NCI-H1694 treated with DMSO at 0.1 percent for 48 hours (cell line): ENCODE results near the gene PPP1R2.
"Not testable (repeated sequence)": the region's sequence is repeated elsewhere in the genome, so short reads cannot be mapped to it uniquely, and the experiment has no call there.

ENCODE experiments used
- DNase-seq: peaks from one replicate; lab custom pipeline; 2025; lab: John Stamatoyannopoulos, UW

Gene PPP1R2

DNA sequence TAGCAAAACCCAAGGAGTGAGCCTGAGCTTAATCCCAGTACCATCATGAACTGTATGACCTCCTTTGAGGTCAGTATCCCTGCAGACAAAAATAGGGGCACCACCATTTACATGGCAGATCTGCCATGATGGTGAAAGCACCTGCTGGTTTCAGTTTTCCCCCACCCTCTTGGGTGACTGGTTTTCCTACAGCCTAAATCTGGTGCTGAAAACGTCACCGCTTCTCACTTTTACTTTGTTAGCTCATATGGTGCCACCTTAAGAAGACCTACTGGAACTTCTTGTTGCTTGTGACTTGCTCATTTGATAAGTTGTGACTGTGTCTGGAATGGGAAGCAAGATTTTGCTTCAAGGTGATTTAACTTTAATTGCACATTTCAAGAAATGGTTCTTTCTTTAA is 5.1 kb downstream of the PPP1R2 start:
- DNase-seq = no peak

DNA sequence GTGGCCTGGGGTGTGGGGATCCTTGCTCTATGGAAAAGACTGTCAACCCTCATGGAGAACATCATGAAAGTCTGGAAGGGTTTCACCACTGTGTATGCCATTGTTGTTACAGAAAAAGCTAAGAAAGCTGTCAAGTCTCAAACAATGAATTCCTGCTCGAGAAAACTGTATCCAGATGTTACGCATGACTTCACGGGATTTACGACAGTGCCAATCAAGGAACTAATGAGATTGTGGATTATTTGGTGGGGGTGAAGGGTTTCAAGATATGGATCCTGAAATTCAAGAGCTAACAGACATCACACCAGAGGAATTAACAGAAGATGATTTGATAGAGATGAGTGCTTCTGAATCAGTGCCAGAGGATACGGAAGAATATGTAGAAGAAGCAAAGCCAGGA is 7.8 kb downstream of the PPP1R2 start:
- no peak for DNase-seq

DNA sequence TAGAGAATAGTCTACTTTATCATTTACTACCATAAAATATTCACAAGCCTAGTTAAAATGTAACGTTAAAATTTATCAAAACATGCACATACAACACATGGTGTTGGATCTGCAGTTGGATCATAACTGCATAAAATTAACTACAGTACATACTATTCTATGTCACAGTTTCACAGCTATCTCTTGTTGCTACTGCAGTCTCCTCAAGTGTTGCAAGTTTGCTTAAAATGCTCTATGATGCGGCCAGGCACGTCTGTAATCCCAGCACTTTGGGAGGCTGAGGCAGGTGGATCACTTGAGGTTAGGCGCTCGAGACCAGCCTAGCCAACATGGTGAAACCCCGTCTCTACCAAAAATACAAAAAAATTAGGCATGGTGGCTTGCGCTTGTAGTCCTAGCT is 10.3 kb downstream of the PPP1R2 start:
- no peak for DNase-seq

DNA sequence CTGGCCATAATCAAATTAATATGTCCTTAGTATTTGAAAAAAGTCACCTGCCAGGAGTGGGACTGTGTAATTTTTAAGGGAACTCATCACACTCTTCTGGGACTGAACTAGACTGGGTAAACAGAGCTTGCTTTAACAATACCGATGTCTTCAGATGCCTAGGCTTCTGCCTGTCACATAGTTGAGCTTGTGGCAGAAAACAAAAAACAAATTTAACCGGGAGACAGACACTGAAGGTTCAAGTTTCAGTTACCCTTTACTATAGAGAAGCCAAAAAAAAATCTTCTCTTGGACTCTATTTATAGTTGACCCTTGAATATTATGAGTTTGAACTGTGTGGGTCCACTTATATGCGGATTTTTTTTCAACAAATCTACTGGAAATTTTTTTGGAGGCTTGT is 10.8 kb downstream of the PPP1R2 start:
- no peak for DNase-seq

DNA sequence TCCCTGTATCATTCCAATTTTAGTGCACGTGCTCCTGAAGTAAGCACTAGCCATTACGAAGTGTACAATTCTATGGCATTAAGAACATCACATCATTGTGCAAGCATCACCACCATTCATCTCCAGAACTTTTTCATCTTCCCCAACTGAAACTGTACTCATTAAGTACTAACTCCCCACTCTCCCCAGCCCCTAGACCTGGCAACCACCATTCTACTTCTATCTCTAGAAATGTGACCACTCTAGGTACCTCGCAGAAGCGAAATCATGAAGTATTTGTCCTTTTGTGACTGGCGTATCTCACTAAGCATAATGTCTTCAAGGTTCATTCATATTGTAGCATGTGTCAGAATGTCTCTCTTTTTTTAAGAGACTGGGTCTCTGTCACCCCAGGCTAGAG is 11.4 kb downstream of the PPP1R2 start:
- DNase-seq = no peak

DNA sequence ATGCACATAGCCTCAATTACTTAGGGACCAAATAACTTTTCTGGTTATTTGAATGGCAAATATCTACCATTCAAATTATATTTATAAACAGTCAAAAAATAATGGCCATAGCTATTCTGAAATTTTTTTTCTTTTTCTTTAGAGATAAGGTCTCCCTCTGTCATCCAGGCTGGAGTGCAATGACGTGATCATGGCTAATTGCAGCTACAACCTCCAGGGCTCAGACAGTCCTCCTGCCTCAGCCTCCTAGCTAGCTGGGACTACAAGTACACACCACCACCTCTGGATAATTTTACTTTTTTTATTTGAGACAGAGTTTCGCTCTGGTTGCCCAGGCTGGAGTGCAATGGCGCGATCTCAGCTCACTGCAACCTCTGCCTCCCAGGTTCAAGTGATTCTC is 16.6 kb downstream of the PPP1R2 start:
- DNase-seq = no peak

DNA sequence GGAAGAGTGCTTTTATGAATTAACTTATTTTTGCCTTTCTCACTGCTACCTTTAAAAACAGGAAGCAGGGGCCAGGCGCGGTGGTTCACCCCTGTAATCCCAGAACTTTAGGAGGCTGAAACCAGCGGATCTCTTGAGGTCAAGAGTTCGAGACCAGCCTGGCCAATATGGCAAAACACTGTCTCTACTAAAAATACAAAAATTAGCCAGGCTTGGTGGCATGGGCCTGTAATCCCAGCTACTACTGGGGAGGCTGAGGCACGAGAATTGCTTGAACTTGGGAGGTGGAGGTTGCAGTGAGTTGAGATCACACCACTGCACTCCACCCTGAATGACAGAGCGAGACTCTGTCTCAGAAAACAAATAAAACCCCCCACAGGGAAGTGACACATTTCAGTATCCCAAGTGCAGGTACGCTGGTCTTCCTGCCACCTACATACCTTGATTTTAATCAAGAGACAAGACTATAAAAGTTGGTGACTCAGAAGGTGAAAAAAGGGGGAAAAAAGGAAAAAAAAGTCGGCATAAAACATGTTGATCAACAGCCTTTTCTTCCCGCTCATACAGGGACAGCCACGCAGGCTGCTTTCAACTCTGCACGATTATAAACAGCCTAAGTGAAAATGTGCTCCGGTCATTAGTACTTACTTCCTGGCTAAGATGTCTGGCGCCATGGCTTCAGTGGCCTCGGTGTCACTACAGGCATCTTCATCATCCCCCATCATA is 18.8 kb downstream of the PPP1R2 start:
- no peak for DNase-seq

DNA sequence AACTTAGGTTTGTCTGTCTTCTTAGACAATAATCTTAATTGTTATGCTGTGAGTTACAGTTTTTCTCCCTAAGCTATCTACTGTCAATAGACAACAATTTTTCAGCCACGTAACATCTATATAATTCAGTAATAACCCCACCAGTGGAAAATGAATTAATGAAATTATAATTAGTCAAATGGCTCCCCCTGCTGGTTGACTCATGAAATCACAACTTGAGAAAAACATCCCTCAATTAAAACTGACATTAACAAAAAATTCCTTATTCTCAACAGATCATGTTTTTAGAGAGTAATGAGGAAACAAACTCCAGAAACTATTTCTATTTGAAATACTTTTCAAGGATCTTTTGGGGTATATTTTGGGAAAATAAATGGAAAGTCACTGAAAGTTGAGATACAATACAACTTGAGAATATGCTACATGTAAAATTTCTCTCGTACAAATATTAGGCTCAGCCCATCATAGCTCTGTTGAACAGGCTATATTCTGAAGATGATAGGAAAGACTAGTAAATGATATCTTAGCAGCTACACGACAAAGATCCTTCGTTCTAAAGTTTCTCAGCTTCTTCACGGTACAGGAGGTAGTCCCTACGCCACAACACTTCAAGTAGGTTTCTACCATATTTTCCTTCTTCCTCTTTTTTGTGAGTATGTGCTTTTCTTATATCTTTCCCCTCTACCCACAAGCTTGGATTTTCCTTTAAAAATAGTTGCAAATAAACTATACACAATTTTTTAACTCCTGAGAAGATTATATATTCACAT is 20.7 kb downstream of the PPP1R2 start:
- peak; percentile 34 for DNase-seq

DNA sequence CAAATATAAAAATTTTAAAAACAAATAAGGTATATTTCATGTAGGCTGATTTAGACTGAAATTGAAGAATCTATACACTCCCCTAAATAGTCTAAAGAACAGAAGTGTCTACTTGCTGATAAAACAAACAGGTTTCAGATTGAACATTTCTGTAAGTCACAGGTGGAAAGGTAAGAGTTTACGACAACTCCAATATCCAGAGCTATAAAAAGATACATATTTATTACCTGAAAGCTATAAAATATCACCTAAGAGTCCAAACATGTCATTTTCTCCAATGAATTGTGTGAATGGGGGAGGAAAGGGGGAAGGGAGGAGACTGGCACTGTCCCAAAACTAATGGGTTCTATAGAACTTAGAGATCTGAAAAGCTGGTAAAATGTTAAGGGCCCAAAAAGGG is 26.1 kb downstream of the PPP1R2 start:
- DNase-seq = no peak

DNA sequence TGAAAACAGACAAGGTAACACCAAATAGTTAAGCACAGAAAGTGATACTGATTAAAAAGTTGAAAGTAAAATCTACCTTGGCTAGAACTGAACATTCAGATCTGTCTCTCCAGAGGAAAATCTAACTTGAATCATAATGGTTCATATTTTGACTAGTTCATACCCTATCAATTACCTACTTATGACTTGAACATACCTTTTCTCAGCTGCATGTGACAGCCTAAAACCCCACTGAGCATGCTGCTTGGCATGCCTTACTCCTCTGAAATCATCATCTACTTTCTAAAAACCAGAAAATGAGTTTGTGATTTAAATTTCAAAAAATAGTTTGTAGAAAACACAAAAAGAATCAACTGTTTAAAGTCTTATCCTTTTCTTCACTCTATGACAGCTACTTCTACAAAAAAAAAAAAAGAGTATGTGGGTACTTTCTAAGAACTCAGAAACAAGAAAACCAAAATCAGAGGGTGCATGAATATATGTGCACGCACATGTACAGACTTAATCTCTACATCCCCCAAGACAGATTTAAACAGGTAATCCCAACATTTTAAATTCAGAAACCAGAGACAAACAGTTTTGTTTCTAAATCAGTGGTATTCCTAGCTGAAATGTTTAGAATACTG is 28.4 kb downstream of the PPP1R2 start:
- not testable (repeated sequence) for DNase-seq

DNA sequence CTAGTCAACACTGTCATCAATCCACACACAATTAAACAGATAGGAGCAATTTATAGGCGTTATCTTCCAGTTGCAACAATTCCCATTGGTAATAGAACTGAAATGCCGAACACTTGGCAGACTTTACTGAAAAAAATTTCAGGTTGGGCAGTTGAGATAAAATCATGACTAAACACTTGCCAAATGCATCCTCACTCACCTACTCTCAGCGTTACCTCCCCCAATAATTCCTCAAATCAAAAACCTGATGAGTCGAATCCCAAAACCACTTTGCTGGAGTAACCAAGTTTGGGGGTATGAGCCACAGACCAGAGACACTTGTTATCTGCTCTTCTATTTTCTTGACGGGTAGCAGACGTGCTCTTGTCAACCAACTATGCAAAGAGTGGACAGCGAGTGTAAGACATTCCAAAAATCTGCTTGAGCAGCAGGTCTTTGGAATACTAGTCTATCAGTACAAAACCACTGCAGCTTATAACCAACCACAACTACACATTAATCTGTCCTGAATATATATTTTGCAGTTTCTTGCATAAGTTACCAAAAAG is 30.3 kb downstream of the PPP1R2 start:
- DNase-seq = no peak

DNA sequence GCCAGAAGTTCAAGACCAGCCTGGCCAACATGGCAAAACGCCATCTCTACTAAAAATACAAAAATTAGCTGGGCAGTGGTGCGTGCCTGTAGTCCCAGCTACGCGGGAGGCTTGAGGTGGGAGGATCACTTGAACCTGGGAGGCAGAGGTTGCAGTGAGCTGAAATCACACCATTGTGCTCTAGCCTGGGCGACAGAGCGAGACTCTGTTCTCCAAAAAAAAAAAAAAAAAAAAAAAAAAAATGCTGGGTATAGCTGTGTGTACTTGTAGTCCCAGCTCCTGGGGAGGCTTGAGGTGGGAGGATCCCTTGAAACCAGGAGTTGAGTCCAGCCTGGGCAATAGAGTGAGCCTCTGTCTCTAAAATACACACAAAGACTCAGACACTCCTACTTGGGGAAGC is 32.0 kb downstream of the PPP1R2 start:
- DNase-seq = no peak

DNA sequence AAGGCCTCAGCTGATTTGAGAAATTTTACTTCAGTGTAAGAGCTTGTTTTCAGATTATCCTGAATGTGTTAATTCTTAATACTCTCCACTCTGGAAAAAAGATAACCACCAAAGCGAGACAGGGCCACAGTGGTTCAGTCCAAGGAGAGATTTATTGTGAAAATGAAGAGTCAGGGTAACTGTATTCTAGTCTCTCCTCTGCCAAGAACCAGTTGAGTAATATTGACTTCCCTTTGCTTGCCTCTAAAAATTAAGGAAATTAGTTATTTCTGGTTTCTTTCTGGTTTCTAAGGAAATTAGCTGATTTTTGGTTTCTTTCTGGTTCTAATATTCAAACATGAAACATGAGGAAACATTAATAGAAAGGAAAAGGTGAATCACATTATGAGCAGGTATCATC is 34.9 kb downstream of the PPP1R2 start:
- peak; percentile 1 for DNase-seq

DNA sequence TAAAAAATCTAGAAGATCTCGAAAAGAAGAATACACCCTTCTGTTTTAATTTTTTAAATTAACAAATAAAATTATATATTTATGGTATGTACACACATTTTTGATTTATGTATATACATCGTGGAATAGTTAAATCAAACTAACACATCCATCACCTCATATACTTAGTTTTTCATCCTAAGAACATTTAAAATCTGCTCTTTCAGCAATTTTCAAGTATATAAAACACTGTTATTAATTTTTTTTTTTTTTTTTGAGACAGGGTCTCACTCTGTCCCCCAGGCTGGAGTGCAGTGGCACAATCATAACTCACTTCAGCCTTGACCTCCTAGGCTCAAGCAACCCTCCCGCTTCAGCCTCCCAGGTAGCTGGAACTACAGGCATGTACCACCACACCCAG is 67.5 kb downstream of the PPP1R2 start:
- no peak for DNase-seq

DNA sequence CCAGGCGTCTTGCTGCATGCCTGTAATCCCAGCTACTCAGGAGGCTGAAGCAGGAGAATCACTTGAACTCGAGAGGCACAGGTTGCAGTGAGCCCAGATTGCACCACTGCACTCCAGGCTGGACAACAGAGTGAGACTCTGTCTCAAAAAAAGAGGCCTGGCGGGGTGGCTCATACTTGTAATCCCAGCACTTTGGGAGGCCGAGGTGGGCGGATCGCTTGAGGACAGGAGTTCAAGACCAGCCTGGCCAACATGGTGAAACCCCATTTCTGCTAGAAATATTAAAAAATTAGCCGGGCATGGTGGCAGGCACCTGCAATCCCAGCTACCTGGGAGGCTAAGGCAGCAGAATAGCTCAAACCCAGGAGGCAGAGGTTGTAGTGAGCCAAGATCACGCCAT is 68.0 kb downstream of the PPP1R2 start:
- DNase-seq = not testable (repeated sequence)

DNA sequence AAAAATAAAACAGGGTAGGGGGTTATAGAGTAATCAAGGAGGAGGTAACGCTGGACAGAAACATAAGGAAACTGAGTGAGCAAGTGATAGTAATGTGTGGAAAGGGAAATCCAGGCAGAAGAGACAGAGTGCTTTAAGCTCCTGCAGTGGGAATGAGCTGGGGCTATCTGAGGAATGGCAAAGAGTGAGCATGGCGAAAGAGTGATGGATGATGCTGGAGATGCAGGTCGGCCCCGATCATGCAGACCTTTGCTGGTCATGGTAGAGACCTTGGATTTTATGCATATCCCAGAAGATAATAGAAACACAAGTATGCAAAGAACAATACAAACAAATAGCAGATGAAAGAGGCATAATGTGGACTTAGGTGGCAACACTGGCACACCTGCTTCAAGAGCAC is 74.3 kb downstream of the PPP1R2 start:
- DNase-seq = no peak

DNA sequence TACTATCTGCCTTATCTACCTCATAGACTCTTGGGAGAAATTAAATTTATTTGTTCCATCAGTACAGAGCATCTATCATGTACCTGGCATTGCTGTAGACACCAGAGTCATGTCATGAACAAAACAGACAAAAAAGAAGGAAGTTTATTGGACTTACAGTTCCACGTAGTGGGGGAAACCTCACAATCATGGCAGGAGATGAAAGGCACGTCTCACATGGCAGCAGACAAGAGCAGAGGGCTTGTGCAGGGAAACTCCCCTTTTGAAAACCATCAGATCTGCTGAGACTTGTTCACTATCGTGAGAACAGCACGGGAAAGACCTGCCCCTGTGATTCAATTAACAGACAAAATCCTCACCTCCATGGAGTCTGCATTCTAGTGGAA is 74.7 kb downstream of the PPP1R2 start:
- DNase-seq = no peak

DNA sequence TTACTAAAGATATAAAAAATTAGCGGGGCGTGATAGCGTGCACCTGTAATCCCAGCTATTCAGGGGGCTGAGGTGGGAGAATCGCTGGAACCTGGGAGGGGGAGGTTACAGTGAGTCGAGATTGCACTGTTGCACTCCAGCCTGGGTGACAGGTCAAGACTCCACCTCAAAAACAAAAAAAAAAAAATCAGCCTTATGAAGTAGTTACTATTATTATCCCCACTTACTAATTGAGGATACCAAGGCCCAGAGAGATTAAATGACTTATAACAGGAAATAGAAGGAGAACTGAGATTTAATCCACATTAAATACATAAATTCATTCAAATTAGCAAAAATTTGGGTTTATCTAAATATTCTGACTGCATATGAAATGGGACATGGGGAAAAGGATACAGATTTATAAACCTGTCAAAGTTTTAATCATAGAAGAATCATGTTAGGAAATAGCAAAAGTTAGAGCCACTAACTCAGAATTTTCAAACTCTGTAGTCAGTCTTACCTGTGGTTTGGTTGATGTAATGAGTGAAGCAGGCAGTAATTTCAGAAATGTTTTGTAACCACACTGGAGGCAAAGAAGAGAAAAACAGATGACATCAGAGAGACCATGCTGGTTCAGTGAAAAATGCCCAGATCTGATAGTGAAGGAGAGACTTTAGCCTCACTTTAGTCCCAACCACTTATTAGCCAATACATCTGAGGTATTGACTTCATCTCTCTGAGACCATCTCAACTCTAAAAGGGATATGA is 75.3 kb downstream of the PPP1R2 start:
- DNase-seq = no peak

DNA sequence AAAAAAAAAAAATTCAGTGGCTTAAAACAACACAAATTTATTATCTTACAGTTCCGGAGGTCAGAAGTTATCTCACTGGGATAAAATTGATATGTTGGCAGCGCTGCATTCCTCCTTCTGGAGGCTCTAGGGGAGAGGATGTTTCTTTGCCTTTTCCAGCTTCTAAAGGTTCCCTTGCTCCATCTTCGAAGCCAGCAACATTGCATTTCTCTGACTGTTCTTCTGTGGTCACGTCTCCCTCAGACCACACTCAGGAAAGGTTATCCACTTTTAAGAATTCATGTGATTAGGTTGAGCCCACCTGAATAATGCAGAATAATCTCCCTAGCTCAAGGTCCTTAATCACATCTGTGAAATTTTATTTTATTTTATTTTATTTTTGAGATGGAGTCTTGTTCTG is 76.9 kb downstream of the PPP1R2 start:
- DNase-seq = no peak
